ENCODE measurements around the gene SLC17A2. TPM values are rescaled to one million over a fixed set of nuclear protein-coding genes. Genes with fewer than 3 reads are reported as not detected.

SLC17A2 gene
- total and polyA plus RNA-seq, 2 of the 8 experiments (the other 6 are each of a cell fraction or from before 2014, with no cell fraction given), result not detected

- no peak for TF ChIP-seq YY1 (IDR thresholded peaks at IDR 0.05; ENCODE audit: low read depth, low read length)
- TF ChIP-seq EZH2 (IDR thresholded peaks at IDR 0.05; ENCODE audit: low read depth, low read length, severe bottlenecking), result no peak
- TF ChIP-seq BACH1 (IDR thresholded peaks at IDR 0.05; ENCODE audit: low read length), result no peak
- TF ChIP-seq, protein P1, sequence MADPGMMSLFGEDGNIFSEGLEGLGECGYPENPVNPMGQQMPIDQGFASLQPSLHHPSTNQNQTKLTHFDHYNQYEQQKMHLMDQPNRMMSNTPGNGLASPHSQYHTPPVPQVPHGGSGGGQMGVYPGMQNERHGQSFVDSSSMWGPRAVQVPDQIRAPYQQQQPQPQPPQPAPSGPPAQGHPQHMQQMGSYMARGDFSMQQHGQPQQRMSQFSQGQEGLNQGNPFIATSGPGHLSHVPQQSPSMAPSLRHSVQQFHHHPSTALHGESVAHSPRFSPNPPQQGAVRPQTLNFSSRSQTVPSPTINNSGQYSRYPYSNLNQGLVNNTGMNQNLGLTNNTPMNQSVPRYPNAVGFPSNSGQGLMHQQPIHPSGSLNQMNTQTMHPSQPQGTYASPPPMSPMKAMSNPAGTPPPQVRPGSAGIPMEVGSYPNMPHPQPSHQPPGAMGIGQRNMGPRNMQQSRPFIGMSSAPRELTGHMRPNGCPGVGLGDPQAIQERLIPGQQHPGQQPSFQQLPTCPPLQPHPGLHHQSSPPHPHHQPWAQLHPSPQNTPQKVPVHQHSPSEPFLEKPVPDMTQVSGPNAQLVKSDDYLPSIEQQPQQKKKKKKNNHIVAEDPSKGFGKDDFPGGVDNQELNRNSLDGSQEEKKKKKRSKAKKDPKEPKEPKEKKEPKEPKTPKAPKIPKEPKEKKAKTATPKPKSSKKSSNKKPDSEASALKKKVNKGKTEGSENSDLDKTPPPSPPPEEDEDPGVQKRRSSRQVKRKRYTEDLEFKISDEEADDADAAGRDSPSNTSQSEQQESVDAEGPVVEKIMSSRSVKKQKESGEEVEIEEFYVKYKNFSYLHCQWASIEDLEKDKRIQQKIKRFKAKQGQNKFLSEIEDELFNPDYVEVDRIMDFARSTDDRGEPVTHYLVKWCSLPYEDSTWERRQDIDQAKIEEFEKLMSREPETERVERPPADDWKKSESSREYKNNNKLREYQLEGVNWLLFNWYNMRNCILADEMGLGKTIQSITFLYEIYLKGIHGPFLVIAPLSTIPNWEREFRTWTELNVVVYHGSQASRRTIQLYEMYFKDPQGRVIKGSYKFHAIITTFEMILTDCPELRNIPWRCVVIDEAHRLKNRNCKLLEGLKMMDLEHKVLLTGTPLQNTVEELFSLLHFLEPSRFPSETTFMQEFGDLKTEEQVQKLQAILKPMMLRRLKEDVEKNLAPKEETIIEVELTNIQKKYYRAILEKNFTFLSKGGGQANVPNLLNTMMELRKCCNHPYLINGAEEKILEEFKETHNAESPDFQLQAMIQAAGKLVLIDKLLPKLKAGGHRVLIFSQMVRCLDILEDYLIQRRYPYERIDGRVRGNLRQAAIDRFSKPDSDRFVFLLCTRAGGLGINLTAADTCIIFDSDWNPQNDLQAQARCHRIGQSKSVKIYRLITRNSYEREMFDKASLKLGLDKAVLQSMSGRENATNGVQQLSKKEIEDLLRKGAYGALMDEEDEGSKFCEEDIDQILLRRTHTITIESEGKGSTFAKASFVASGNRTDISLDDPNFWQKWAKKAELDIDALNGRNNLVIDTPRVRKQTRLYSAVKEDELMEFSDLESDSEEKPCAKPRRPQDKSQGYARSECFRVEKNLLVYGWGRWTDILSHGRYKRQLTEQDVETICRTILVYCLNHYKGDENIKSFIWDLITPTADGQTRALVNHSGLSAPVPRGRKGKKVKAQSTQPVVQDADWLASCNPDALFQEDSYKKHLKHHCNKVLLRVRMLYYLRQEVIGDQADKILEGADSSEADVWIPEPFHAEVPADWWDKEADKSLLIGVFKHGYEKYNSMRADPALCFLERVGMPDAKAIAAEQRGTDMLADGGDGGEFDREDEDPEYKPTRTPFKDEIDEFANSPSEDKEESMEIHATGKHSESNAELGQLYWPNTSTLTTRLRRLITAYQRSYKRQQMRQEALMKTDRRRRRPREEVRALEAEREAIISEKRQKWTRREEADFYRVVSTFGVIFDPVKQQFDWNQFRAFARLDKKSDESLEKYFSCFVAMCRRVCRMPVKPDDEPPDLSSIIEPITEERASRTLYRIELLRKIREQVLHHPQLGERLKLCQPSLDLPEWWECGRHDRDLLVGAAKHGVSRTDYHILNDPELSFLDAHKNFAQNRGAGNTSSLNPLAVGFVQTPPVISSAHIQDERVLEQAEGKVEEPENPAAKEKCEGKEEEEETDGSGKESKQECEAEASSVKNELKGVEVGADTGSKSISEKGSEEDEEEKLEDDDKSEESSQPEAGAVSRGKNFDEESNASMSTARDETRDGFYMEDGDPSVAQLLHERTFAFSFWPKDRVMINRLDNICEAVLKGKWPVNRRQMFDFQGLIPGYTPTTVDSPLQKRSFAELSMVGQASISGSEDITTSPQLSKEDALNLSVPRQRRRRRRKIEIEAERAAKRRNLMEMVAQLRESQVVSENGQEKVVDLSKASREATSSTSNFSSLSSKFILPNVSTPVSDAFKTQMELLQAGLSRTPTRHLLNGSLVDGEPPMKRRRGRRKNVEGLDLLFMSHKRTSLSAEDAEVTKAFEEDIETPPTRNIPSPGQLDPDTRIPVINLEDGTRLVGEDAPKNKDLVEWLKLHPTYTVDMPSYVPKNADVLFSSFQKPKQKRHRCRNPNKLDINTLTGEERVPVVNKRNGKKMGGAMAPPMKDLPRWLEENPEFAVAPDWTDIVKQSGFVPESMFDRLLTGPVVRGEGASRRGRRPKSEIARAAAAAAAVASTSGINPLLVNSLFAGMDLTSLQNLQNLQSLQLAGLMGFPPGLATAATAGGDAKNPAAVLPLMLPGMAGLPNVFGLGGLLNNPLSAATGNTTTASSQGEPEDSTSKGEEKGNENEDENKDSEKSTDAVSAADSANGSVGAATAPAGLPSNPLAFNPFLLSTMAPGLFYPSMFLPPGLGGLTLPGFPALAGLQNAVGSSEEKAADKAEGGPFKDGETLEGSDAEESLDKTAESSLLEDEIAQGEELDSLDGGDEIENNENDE (IDR thresholded peaks at IDR 0.05; ENCODE audit: insufficient replicate concordance, low read length), result no peak
Measured at GRCh38 chr6:25946631-25947030, 16.1 kb upstream of the SLC17A2 start (continued).

Measured in H1 (cell line).